Keratinocyte (primary cell): ENCODE results near the gene SSR1. TPM values are rescaled to one million over a fixed set of nuclear protein-coding genes. Genes with fewer than 3 reads are reported as not detected.
"Not testable (repeated sequence)": the region's sequence is repeated elsewhere in the genome, so short reads cannot be mapped to it uniquely, and the experiment has no call there.

Source experiments
- DNase-seq: peaks from one replicate; pipeline ENCODE4 v3.0.0-alpha.2; 2011; ENCODE audit warnings: low read depth, missing footprints, low spot score
- FAIRE-seq: peaks from 2 replicates; lab custom pipeline; 2011; peaks lifted over from hg19 to GRCh38; lab: Jason Lieb, UNC
- H2AFZ ChIP-seq: 2 replicates; pipeline ENCODE4 v1.6.0; 2012; ENCODE audit warnings: low read length, control low read depth, inconsistent platforms; ENCODE audit not compliant: control insufficient read depth
- H3K27ac ChIP-seq: 2 replicates; pipeline ENCODE4 v1.5.1; 2011; ENCODE audit warnings: low read length; ENCODE audit not compliant: control insufficient read depth, insufficient read depth
- H3K27me3 ChIP-seq: 3 replicates; pipeline ENCODE4 v1.6.0; 2011; ENCODE audit warnings: low read length; ENCODE audit not compliant: control insufficient read depth, insufficient read depth; ENCODE audit errors: extremely low read depth
- H3K36me3 ChIP-seq, 2 experiments: 2 replicates in 1 of 2; 3 replicates in 1 of 2; pipeline ENCODE4 v1.5.1; 2011; ENCODE audit warnings: low read length in 2 of 2, mild to moderate bottlenecking in 1 of 2; ENCODE audit not compliant: control insufficient read depth in 2 of 2, insufficient read depth in 2 of 2; ENCODE audit errors: extremely low read depth in 1 of 2
- H3K4me1 ChIP-seq: 3 replicates; pipeline ENCODE4 v1.5.1; 2011; ENCODE audit warnings: low read length; ENCODE audit not compliant: control insufficient read depth, insufficient read depth; ENCODE audit errors: extremely low read depth
- H3K4me2 ChIP-seq: 3 replicates; pipeline ENCODE4 v1.6.0; 2011; ENCODE audit warnings: low read depth, low read length; ENCODE audit not compliant: control insufficient read depth, insufficient read depth; ENCODE audit errors: extremely low read depth
- H3K4me3 ChIP-seq, 3 experiments: fragments of 200-600 bp in 1 of 3; sonication (generic) in 1 of 3; 2 replicates in 2 of 3; 3 replicates in 1 of 3; pipeline ENCODE4 v1.5.1; 2011 to 2016; ENCODE audit warnings: low read length in 3 of 3, mild to moderate bottlenecking in 3 of 3, control low read depth in 2 of 3, inconsistent platforms in 1 of 3, low read depth in 1 of 3, mixed read lengths in 1 of 3, mixed run types in 1 of 3, moderate library complexity in 1 of 3; ENCODE audit not compliant: control insufficient read depth in 2 of 3, insufficient read depth in 2 of 3; ENCODE audit errors: extremely low read depth in 1 of 3
- H3K79me2 ChIP-seq: 2 replicates; pipeline ENCODE4 v1.6.0; 2012; ENCODE audit warnings: low read length; ENCODE audit not compliant: control insufficient read depth, insufficient read depth
- H3K9ac ChIP-seq: 3 replicates; pipeline ENCODE4 v1.6.0; 2011; ENCODE audit warnings: low read length; ENCODE audit not compliant: control insufficient read depth, insufficient read depth; ENCODE audit errors: extremely low read depth
- H3K9me1 ChIP-seq: 3 replicates; pipeline ENCODE4 v1.6.0; 2011; ENCODE audit warnings: low read length; ENCODE audit not compliant: control insufficient read depth, insufficient read depth; ENCODE audit errors: extremely low read depth
- H3K9me3 ChIP-seq: 2 replicates; pipeline ENCODE4 v1.5.1; 2012; ENCODE audit warnings: low read depth, low read length; ENCODE audit not compliant: control insufficient read depth
- H4K20me1 ChIP-seq: 3 replicates; pipeline ENCODE4 v1.6.0; 2011; ENCODE audit warnings: low read length; ENCODE audit not compliant: control insufficient read depth, insufficient read depth; ENCODE audit errors: extremely low read depth
- EZH2 ChIP-seq: IDR thresholded peaks from one replicate; pipeline ENCODE4 v1.6.1; 2012; ENCODE audit warnings: inconsistent platforms, mild to moderate bottlenecking, low read length, moderate library complexity
- dilution Hi-C: fragments of 300-500 bp; cut with MboI; formaldehyde crosslinking; loops from one replicate; pipeline ENCODE4 v1.7.0; 2020; ENCODE audit warnings: low sequenced_read_pairs; ENCODE audit not compliant: extremely low pct_ligation_motif_present
- polyA minus RNA-seq, 3 experiments: library from RNA; depleted of rRNA, polyadenylated mRNA; stranded (reverse); fragments of >200 nt; gene quantifications; 1 replicate in 1 of 3; 2 replicates in 1 of 3; 3 replicates in 1 of 3; pipeline ENCODE4 v1.2.3, GENCODE V29; 2011
- polyA plus RNA-seq, 5 experiments: library from polyadenylated mRNA; depleted of rRNA in 3 of 5; stranded (reverse) in 3 of 5; stranded (forward) in 1 of 5; unstranded in 1 of 5; fragments of >200 nt; gene quantifications; 1 replicate in 1 of 5; 2 replicates in 3 of 5; 3 replicates in 1 of 5; pipeline versions ENCODE4 v1.2.1 to v1.2.3, GENCODE V29; 2011 to 2012; ENCODE audit warnings: missing spikeins in 2 of 5, low read depth in 1 of 5, low replicate concordance in 1 of 5
- TF ChIP-seq, protein P1 (sequence below), 3 experiments: IDR thresholded peaks in 1 of 3; conservative IDR thresholded peaks in 1 of 3; optimal IDR thresholded peaks in 1 of 3; 2 replicates in 2 of 3; 3 replicates in 1 of 3; pipeline versions ENCODE3 to v1.5.1; 2011; ENCODE audit warnings: low read length in 3 of 3, mild to moderate bottlenecking in 3 of 3, moderate library complexity in 2 of 3, control low read depth in 1 of 3, inconsistent platforms in 1 of 3; ENCODE audit not compliant: insufficient read depth in 2 of 3; ENCODE audit errors: extremely low read depth in 1 of 3

The SSR1 gene
- polyA plus RNA-seq (88.1 to 188 TPM (median 149 TPM) in 3 replicates), polyA minus RNA-seq (45.5 to 159 TPM (median 106 TPM) in 3 replicates)
- 211 TPM for polyA plus RNA-seq (2011; ENCODE audit: low read depth)
- polyA plus RNA-seq (2011; cell fraction: cytosol; rRNA removed) = 109 and 168 TPM in 2 replicates
- polyA plus RNA-seq (2011; cell fraction: nucleus; rRNA removed) = 89.0 and 135 TPM in 2 replicates
- polyA plus RNA-seq (2012; ENCODE audit: low replicate concordance) = 54.9 and 119 TPM in 2 replicates
- 59.5 TPM for polyA minus RNA-seq (2011; cell fraction: cytosol; rRNA and poly(A)+ RNA removed)
- polyA minus RNA-seq (2011; cell fraction: nucleus; rRNA and poly(A)+ RNA removed) = 41.7 and 97.0 TPM in 2 replicates

- peaks cover 51% of the 10 kb centered on the region for H3K79me2 ChIP-seq
- dilution Hi-C loops = no loop called here
- H3K9me3 ChIP-seq = no peaks in the 10 kb centered on the region
- H3K9ac ChIP-seq = peak within 1 kb of the TSS; percentile 98
- TF ChIP-seq, protein P1, sequence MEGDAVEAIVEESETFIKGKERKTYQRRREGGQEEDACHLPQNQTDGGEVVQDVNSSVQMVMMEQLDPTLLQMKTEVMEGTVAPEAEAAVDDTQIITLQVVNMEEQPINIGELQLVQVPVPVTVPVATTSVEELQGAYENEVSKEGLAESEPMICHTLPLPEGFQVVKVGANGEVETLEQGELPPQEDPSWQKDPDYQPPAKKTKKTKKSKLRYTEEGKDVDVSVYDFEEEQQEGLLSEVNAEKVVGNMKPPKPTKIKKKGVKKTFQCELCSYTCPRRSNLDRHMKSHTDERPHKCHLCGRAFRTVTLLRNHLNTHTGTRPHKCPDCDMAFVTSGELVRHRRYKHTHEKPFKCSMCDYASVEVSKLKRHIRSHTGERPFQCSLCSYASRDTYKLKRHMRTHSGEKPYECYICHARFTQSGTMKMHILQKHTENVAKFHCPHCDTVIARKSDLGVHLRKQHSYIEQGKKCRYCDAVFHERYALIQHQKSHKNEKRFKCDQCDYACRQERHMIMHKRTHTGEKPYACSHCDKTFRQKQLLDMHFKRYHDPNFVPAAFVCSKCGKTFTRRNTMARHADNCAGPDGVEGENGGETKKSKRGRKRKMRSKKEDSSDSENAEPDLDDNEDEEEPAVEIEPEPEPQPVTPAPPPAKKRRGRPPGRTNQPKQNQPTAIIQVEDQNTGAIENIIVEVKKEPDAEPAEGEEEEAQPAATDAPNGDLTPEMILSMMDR (optimal IDR thresholded peaks at IDR 0.05 in 1 of 3, IDR thresholded peaks at IDR 0.05 in 1 of 3, conservative IDR thresholded peaks at IDR 0.05 in 1 of 3; ENCODE audit: extremely low read depth in 1 of 3, insufficient read depth in 2 of 3, low read length in 3 of 3) = no peak
- no peak for TF ChIP-seq EZH2
- H3K4me3 ChIP-seq = peak within 1 kb of the TSS; percentile 90 to 99 (median 97)
- peaks cover 4 to 20% of the 10 kb centered on the region in 2 experiments for H3K36me3 ChIP-seq
- H3K27ac ChIP-seq = peak within 1 kb of the TSS; percentile 92
- peak within 1 kb of the TSS; percentile 98 for H2AFZ ChIP-seq
- H3K4me2 ChIP-seq = peak within 1 kb of the TSS; percentile 80
- H3K4me1 ChIP-seq = peaks cover 15% of the 10 kb centered on the region
- H4K20me1 ChIP-seq = no peaks in the 10 kb centered on the region
- no peak for FAIRE-seq
- H3K27me3 ChIP-seq = no peaks in the 10 kb centered on the region
- peak; percentile 58 for DNase-seq
- H3K9me1 ChIP-seq = no peaks in the 10 kb centered on the region
Observed at GRCh38 chr6:7312616-7313504, at the start of gene SSR1. SSR1 (minus strand) TSS chr6:7313199; CDS start chr6:7313120, 79 bp downstream.

DNA sequence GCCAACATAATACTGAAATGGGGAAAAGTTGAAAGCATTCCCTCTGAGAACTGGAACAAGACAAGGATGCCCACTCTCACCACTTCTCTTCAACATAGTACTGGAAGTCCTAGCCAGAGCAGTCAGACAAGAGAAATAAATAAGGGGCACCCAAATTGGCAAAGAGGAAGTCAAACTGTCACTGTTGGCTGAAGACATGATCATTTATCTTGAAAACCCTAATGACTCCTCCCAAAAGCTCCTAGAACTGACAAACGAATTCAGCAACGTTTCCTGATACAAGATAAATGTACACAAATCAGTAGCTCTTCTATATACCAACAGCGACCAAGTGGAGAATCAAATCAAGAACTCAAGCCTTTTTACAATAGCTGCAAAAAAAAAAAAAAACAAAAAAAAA, 38.9 kb upstream of the SSR1 start:
- FAIRE-seq, H3K4me3 ChIP-seq, H3K9ac ChIP-seq, H3K4me2 ChIP-seq, H3K79me2 ChIP-seq, dilution Hi-C loops, H4K20me1 ChIP-seq, H3K27me3 ChIP-seq, H3K9me1 ChIP-seq, H2AFZ ChIP-seq, H3K27ac ChIP-seq, H3K9me3 ChIP-seq, DNase-seq, H3K36me3 ChIP-seq: not testable (repeated sequence)
- H3K4me1 ChIP-seq = peaks cover 11% of the 10 kb centered on the region

- H4K20me1 ChIP-seq, H3K27me3 ChIP-seq, DNase-seq, H3K27ac ChIP-seq, H3K4me3 ChIP-seq, H3K9ac ChIP-seq, H2AFZ ChIP-seq, H3K4me2 ChIP-seq, H3K9me1 ChIP-seq, dilution Hi-C loops, H3K9me3 ChIP-seq, FAIRE-seq, H3K79me2 ChIP-seq, H3K36me3 ChIP-seq: not testable (repeated sequence)
- H3K4me1 ChIP-seq = peaks cover 11% of the 10 kb centered on the region
Observed at GRCh38 chr6:7350591-7350990, 37.6 kb upstream of the SSR1 start.

DNA sequence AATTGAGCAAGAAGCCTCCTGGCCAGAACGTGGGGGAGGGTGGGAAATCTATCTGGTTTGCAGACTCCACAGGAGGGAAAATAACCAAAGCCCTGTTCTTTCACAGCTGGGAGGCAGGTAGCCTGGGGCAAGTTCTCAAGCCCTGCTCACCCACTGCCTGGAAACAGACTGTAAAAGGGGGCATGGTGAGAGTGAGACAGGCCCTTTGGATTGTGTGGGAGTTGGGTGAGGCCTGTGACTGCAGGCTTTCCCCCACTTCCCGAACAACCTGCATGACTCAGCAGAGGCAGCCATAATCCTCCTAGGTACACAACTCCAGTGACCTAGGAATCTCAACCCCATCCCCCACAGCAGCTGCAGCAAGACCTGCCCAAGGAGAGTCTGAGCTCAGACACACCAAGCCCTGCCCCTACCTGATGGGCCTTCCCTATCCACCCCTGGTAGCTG, 34.6 kb upstream of the SSR1 start:
- H2AFZ ChIP-seq = peak overlapping the region; percentile 80

More for the DNA sequence above, 34.6 kb upstream of the SSR1 start:
- FAIRE-seq = peak; percentile 77
- H4K20me1 ChIP-seq, dilution Hi-C loops, H3K9me1 ChIP-seq, H3K4me3 ChIP-seq, H3K9me3 ChIP-seq, H3K27me3 ChIP-seq, H3K4me2 ChIP-seq, H3K79me2 ChIP-seq, H3K36me3 ChIP-seq: not testable (repeated sequence)
- Histone ChIP-seq H3K27ac (peak overlapping the region; percentile 71), H3K4me1 (peaks cover 11% of the 10 kb centered on the region), H3K9ac (peak overlapping the region; percentile 3)
- DNase-seq = peak; percentile 86
